Measurements from ENCODE around the gene BMPR1B. TPM values are rescaled to one million over a fixed set of nuclear protein-coding genes. Genes with fewer than 3 reads are reported as not detected.

The BMPR1B gene
- total RNA-seq, 4 donors from 2014 or later: 0.46 to 1.3 (median 0.88) TPM

- no peak overlapping the region for H3K4me3 ChIP-seq (ENCODE audit: low read depth, poor library complexity, severe bottlenecking)
- DNase-seq (ENCODE audit: low spot score in 2 of 2): no peak
- no peak for TF ChIP-seq CTCF (IDR thresholded peaks at IDR 0.05)
- TF ChIP-seq POLR2A (IDR thresholded peaks at IDR 0.05): no peak
- intact Hi-C loops (cut with DNase I; ENCODE audit: low total_unique reads): no loop called here
- 97% methylated on average over 2 of the region's 2 CpGs for WGBS, 2 donors
Measured at GRCh38 chr4:95093460-95093859, 335.7 kb downstream of the BMPR1B start.

GRCh38 chr4:95093936-95094929 lies 336.5 kb downstream of the BMPR1B start:
- WGBS, 2 donors: 81 to 83% methylated on average over 8 of the region's 8 CpGs
- H3K4me3 ChIP-seq (ENCODE audit: low read depth, poor library complexity, severe bottlenecking): no peak overlapping the region
- no peak for DNase-seq (ENCODE audit: low spot score in 2 of 2)
- intact Hi-C loops (cut with DNase I; ENCODE audit: low total_unique reads): no loop called here
- TF ChIP-seq CTCF (IDR thresholded peaks at IDR 0.05): no peak
- TF ChIP-seq POLR2A (IDR thresholded peaks at IDR 0.05): no peak

GRCh38 chr4:95095348-95095974 lies 337.7 kb downstream of the BMPR1B start:
- DNase-seq (ENCODE audit: low spot score in 2 of 2): no peak
- TF ChIP-seq POLR2A (IDR thresholded peaks at IDR 0.05) (no peak), CTCF (IDR thresholded peaks at IDR 0.05) (no peak)
- intact Hi-C loops (cut with DNase I; ENCODE audit: low total_unique reads): no loop called here
- H3K4me3 ChIP-seq (ENCODE audit: low read depth, poor library complexity, severe bottlenecking): no peak overlapping the region
- WGBS, 2 donors: 37 to 40% methylated on average over 1 of the region's 1 CpG

GRCh38 chr4:95102162-95102790 lies 344.5 kb downstream of the BMPR1B start:
- TF ChIP-seq POLR2A (IDR thresholded peaks at IDR 0.05) (no peak), CTCF (IDR thresholded peaks at IDR 0.05) (no peak)
- 85 to 88% methylated on average over 3 of the region's 3 CpGs for WGBS, 2 donors
- intact Hi-C loops (cut with DNase I; ENCODE audit: low total_unique reads): no loop called here
- DNase-seq (ENCODE audit: low spot score in 2 of 2): no peak
- H3K4me3 ChIP-seq (ENCODE audit: low read depth, poor library complexity, severe bottlenecking): no peak overlapping the region

GRCh38 chr4:95105112-95105511 lies 347.4 kb downstream of the BMPR1B start:
- DNase-seq (ENCODE audit: low spot score in 2 of 2): no peak
- intact Hi-C loops (cut with DNase I; ENCODE audit: low total_unique reads): no loop called here
- TF ChIP-seq CTCF (IDR thresholded peaks at IDR 0.05): no peak
- TF ChIP-seq POLR2A (IDR thresholded peaks at IDR 0.05): no peak
- WGBS, 2 donors: 84 to 86% methylated on average over 4 of the region's 4 CpGs
- no peak overlapping the region for H3K4me3 ChIP-seq (ENCODE audit: low read depth, poor library complexity, severe bottlenecking)

Measured in lower leg skin (tissue), 4 donors.